KMS-11 (cell line): ENCODE results near the gene TULP4.
A peak's percentile ranks its signal among the peaks of the same experiment; 100 is the strongest.

Experiments used
- H2AFZ ChIP-seq: fragments of 200-600 bp; sonication (generic); 2 replicates; pipeline ENCODE4 v1.6.1; 2016; ENCODE audit warnings: antibody characterized with exemption, mixed run types, low read depth
- H3K27ac ChIP-seq: fragments of 200-600 bp; sonication (generic); 2 replicates; pipeline ENCODE4 v1.6.1; 2016; ENCODE audit warnings: mild to moderate bottlenecking, mixed run types
- H3K27me3 ChIP-seq: fragments of 200-600 bp; sonication (generic); 2 replicates; pipeline ENCODE4 v1.6.1; 2017; ENCODE audit warnings: mild to moderate bottlenecking, low read depth, mixed run types, moderate library complexity; ENCODE audit not compliant: insufficient read depth
- H3K36me3 ChIP-seq: fragments of 200-600 bp; sonication (generic); 2 replicates; pipeline ENCODE4 v1.6.1; 2017; ENCODE audit warnings: mild to moderate bottlenecking, mixed run types; ENCODE audit not compliant: insufficient read depth
- H3K4me1 ChIP-seq: fragments of 200-600 bp; sonication (generic); 2 replicates; pipeline ENCODE4 v1.6.1; 2016; ENCODE audit warnings: mild to moderate bottlenecking, low read depth, mixed run types; ENCODE audit not compliant: poor library complexity, severe bottlenecking
- H3K4me2 ChIP-seq: fragments of 200-600 bp; sonication (generic); 2 replicates; pipeline ENCODE4 v1.7.0; 2016; ENCODE audit warnings: mild to moderate bottlenecking, mixed run types
- H3K4me3 ChIP-seq: fragments of 200-600 bp; sonication (generic); IDR thresholded peaks from 2 replicates; pipeline ENCODE4 v1.6.1; 2017; ENCODE audit warnings: low read depth, low read length, mixed read lengths; ENCODE audit not compliant: insufficient read depth
- H3K79me2 ChIP-seq: fragments of 200-600 bp; sonication (generic); 2 replicates; pipeline ENCODE4 v1.6.1; 2016; ENCODE audit warnings: low read depth, mixed run types; ENCODE audit not compliant: insufficient read depth
- H3K9ac ChIP-seq: fragments of 200-600 bp; sonication (generic); 2 replicates; pipeline ENCODE4 v1.6.1; 2016; ENCODE audit warnings: mild to moderate bottlenecking, mixed run types
- H4K20me1 ChIP-seq: fragments of 200-600 bp; sonication (generic); 2 replicates; pipeline ENCODE4 v1.6.1; 2016; ENCODE audit warnings: mild to moderate bottlenecking, mixed run types; ENCODE audit not compliant: insufficient read depth
- TF ChIP-seq, protein P1 (sequence below): fragments of 200-600 bp; sonication (generic); conservative IDR thresholded peaks from 2 replicates; pipeline ENCODE4 v1.6.1; 2017; ENCODE audit warnings: low read depth, mild to moderate bottlenecking, antibody characterized with exemption, low read length, moderate library complexity, mixed read lengths

Gene TULP4

DNA sequence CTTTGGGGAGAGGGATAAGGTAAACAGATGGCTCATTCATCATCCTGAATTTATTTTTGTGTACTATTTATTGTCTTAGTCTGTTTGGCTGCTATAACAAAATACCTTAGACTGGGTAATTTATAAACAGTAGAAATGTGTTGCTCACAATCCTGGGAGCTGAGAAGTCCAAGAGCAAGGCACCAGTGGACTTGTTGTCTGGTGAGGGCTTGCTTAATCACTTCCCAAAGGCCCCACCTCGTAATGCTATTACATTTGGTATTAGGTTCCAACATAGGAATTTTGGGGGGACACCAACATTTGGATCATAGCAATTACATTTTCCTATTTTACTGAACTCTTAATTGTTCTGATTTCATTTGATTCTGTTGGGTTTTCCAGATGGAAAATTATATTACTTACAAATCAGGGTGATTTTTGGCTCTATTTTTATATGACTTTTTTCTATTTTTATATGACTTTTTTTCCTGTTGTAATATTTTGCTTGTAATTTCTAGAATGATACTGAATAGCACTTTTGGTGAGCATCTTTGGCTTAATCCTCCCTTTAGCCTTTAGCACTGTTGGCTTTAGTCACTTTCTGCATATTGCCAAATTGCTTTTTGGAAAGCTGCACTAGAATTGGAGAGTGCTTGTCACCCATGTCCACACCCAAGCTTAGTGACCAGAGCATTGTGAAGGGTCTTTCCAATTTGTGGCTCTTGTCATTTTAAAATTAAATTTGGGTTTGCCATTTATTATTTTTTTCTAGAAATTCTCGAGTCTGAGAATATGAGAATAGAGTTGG is 43.7 kb upstream of the TULP4 start:
- TF ChIP-seq, protein P1, sequence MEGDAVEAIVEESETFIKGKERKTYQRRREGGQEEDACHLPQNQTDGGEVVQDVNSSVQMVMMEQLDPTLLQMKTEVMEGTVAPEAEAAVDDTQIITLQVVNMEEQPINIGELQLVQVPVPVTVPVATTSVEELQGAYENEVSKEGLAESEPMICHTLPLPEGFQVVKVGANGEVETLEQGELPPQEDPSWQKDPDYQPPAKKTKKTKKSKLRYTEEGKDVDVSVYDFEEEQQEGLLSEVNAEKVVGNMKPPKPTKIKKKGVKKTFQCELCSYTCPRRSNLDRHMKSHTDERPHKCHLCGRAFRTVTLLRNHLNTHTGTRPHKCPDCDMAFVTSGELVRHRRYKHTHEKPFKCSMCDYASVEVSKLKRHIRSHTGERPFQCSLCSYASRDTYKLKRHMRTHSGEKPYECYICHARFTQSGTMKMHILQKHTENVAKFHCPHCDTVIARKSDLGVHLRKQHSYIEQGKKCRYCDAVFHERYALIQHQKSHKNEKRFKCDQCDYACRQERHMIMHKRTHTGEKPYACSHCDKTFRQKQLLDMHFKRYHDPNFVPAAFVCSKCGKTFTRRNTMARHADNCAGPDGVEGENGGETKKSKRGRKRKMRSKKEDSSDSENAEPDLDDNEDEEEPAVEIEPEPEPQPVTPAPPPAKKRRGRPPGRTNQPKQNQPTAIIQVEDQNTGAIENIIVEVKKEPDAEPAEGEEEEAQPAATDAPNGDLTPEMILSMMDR = no peak
- no peak overlapping the region for H3K27ac ChIP-seq
- peaks cover 8% of the 10 kb centered on the region; the same call in 1 of the 2 replicates for H3K79me2 ChIP-seq
- H3K27me3 ChIP-seq = no peaks in the 10 kb centered on the region
- H3K36me3 ChIP-seq = no peaks in the 10 kb centered on the region
- no peak overlapping the region for H3K4me3 ChIP-seq
- no peaks in the 10 kb centered on the region for H4K20me1 ChIP-seq
- H3K9ac ChIP-seq = no peak overlapping the region
- no peak overlapping the region for H2AFZ ChIP-seq
- H3K4me2 ChIP-seq = no peak overlapping the region
- H3K4me1 ChIP-seq = peaks cover 32% of the 10 kb centered on the region

DNA sequence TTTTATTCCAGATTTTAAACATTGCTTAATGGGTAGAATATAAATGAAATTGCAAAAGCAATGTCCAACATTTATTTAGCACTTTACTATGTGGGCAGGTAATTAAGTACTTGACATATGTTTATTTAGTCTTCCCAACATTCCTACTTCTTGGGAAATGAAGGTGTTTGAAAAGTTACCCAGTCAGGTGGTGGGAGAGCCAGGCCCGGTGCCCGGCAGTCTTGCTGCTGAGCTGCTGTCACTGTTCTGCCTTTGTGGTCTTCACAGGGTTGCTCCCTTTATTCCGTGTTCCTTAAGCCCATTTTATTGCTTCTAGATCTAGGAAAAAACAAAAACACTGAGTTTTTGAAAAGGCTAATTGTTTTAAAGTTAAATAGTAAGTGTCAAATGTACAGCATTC is 42.6 kb upstream of the TULP4 start:
- Histone ChIP-seq H3K4me1 (peaks cover 32% of the 10 kb centered on the region), H3K36me3 (no peaks in the 10 kb centered on the region), H3K79me2 (peaks cover 8% of the 10 kb centered on the region; the same call in 1 of the 2 replicates)

DNA sequence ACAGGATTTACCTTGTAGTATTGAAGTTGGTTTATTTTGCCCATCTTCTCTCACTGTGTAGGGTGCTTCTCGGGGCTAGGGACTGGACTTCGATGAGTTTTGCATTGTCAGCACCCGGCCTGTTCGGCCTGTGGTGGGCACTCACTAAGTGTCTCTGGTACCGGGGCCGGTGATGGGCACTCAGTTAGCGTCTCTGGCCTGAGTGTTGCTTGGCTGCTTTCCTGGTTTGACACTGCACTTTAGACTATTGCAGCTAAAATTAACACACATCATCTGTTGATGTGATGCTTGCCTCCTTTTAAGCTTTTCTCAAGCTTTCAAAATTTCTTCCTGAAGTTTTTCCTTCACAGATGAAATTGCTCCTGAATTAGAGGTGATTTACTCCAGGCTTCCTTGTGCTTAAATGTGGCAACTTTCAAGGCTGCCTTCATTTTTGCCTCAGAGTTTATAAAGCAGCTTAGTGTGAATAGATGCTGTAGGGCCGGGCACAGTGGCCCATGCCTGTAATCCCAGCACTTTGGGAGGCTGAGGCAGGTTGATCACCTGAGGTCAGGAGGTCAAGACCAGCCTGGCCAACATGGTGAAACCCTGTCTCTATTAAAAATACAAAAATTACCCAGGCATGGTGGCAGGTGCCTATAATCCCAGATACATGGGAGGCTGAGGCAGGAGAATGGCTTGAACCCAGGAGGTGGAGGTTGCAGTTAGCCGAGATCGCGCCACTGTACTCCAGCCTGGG is 41.7 kb upstream of the TULP4 start:
- TF ChIP-seq, protein P1 = no peak
- no peaks in the 10 kb centered on the region for H4K20me1 ChIP-seq
- H2AFZ ChIP-seq = no peak overlapping the region
- H3K4me2 ChIP-seq = peak overlapping the region; percentile 47; the same call in 1 of the 2 replicates
- no peaks in the 10 kb centered on the region for H3K36me3 ChIP-seq
- H3K4me3 ChIP-seq = no peak overlapping the region
- H3K79me2 ChIP-seq = peaks cover 8% of the 10 kb centered on the region; the same call in 1 of the 2 replicates
- no peak overlapping the region for H3K9ac ChIP-seq
- H3K27me3 ChIP-seq = no peaks in the 10 kb centered on the region
- H3K27ac ChIP-seq = peak overlapping the region; percentile 59; the same call in 1 of the 2 replicates
- peaks cover 32% of the 10 kb centered on the region for H3K4me1 ChIP-seq

More for the DNA sequence above, 42.6 kb upstream of the TULP4 start:
- no peak overlapping the region for H3K4me3 ChIP-seq
- H2AFZ ChIP-seq = no peak overlapping the region
- TF ChIP-seq, protein P1 = no peak
- H3K27me3 ChIP-seq = no peaks in the 10 kb centered on the region
- H3K9ac ChIP-seq = no peak overlapping the region
- no peak overlapping the region for H3K4me2 ChIP-seq
- no peaks in the 10 kb centered on the region for H4K20me1 ChIP-seq
- H3K27ac ChIP-seq = no peak overlapping the region; the same call in 1 of the 2 replicates

DNA sequence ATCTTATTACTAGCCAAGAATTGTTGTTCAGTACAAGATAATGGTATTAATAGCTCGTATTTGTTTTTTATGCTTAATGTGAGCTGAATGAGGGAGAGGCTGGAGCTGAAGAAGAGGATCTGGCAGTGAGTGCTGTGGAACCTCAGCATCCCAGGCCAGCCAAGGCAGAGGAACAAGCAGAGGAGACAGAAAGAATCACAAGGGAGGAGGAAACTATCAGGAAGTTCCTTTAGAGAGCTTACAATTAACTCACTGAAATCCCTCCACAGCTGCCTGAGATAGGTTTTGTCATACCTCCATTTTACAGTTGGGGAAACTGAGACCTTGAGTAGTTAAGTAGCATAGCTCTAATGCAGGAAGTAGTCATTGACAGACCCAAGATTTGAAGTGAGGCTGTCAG is 39.9 kb upstream of the TULP4 start:
- no peak overlapping the region for H3K4me3 ChIP-seq
- no peak overlapping the region for H3K4me2 ChIP-seq
- H3K79me2 ChIP-seq = peaks cover 8% of the 10 kb centered on the region; the same call in 1 of the 2 replicates
- no peaks in the 10 kb centered on the region for H3K27me3 ChIP-seq
- no peaks in the 10 kb centered on the region for H4K20me1 ChIP-seq
- H3K27ac ChIP-seq = no peak overlapping the region
- TF ChIP-seq, protein P1 = no peak
- H3K9ac ChIP-seq = no peak overlapping the region
- peaks cover 32% of the 10 kb centered on the region for H3K4me1 ChIP-seq
- H2AFZ ChIP-seq = no peak overlapping the region
- H3K36me3 ChIP-seq = no peaks in the 10 kb centered on the region
